22Rv1 (cell line): Measurements from ENCODE around the gene PROX1.

Experiments
- CTCF ChIP-seq: fragments of 450-650 bp; IDR thresholded peaks from 2 replicates; pipeline ENCODE4 v1.5.1; 2017; ENCODE audit warnings: mild to moderate bottlenecking
- ZFX ChIP-seq: fragments of 450-650 bp; IDR thresholded peaks from 2 replicates; pipeline ENCODE4 v1.6.1; 2017; ENCODE audit warnings: antibody characterized with exemption, borderline replicate concordance

- TF ChIP-seq CTCF (no peak), ZFX (no peak)
Observed at GRCh38 chr1:213982672-213983492, 4.9 kb upstream of the PROX1 start.
